ENCODE results near the gene SLC6A12.

Gene SLC6A12

GRCh38 chr12:171276-171675, 42.7 kb downstream of the SLC6A12 start:
- ChIA-PET POLR2A (no interaction called here), CTCF (interaction anchor here (1.5 kb wide), 1 partner anchor 18 kb away, joined by 5 read pairs; no protein-coding TSS in a partner anchor)
- TF ChIP-seq CTCF (IDR thresholded peaks at IDR 0.05; ENCODE audit: control extremely low read depth, extremely low read depth, low read depth, missing control alignments): no peak
- no peak for DNase-seq (ENCODE audit: extremely low spot score)

- no peak for DNase-seq (ENCODE audit: extremely low spot score)
- TF ChIP-seq CTCF (IDR thresholded peaks at IDR 0.05; ENCODE audit: control extremely low read depth, extremely low read depth, low read depth, missing control alignments): no peak
- ChIA-PET CTCF (interaction anchor here (1.5 kb wide), 1 partner anchor 19 kb away, joined by 5 read pairs; no protein-coding TSS in a partner anchor), POLR2A (no interaction called here)
Measured at GRCh38 chr12:170371-171225, 43.4 kb downstream of the SLC6A12 start.

GRCh38 chr12:169528-170370, 44.2 kb downstream of the SLC6A12 start:
- TF ChIP-seq CTCF (IDR thresholded peaks at IDR 0.05; ENCODE audit: control extremely low read depth, extremely low read depth, low read depth, missing control alignments): no peak
- CTCF ChIA-PET: no interaction called here
- DNase-seq (ENCODE audit: extremely low spot score): no peak
- POLR2A ChIA-PET: no interaction called here

- CTCF ChIA-PET: interaction anchor here (2.0 kb wide), 1 partner anchor 16 kb away, joined by 6 read pairs; no protein-coding TSS in a partner anchor
- TF ChIP-seq CTCF (IDR thresholded peaks at IDR 0.05; ENCODE audit: control extremely low read depth, extremely low read depth, low read depth, missing control alignments): no peak
- POLR2A ChIA-PET: no interaction called here
- DNase-seq (ENCODE audit: extremely low spot score): no peak
Measured at GRCh38 chr12:168763-169525, 45.0 kb downstream of the SLC6A12 start.

- DNase-seq (ENCODE audit: extremely low spot score): no peak
- ChIA-PET CTCF (interaction anchor here (2.0 kb wide), 1 partner anchor 15 kb away, joined by 6 read pairs; no protein-coding TSS in a partner anchor), POLR2A (no interaction called here)
- TF ChIP-seq CTCF (IDR thresholded peaks at IDR 0.05; ENCODE audit: control extremely low read depth, extremely low read depth, low read depth, missing control alignments): no peak
Measured at GRCh38 chr12:167959-168600, 45.9 kb downstream of the SLC6A12 start.
